Fibroblast of lung (primary cell): Measurements from ENCODE around the gene CENPW. TPM values are rescaled to one million over a fixed set of nuclear protein-coding genes. Genes with fewer than 3 reads are reported as not detected.

Source experiments
- DNase-seq, 2 donors: peaks; one replicate each; pipeline versions ENCODE4 v3.0.0 to v3.0.0-alpha.2; 2010; ENCODE audit warnings: low read depth in 2 of 2
- H2AFZ ChIP-seq: 2 replicates; pipeline ENCODE4 v1.5.1; 2012; ENCODE audit warnings: low read length, control low read depth, inconsistent platforms
- H3K27ac ChIP-seq: 2 replicates; pipeline ENCODE4 v1.5.1; 2011; ENCODE audit warnings: low read length, control low read depth; ENCODE audit not compliant: insufficient read depth
- H3K27me3 ChIP-seq: 2 replicates; pipeline ENCODE4 v1.5.1; 2011; ENCODE audit warnings: mild to moderate bottlenecking, low read length; ENCODE audit not compliant: control insufficient read depth, insufficient read depth
- H3K36me3 ChIP-seq: 2 replicates; pipeline ENCODE4 v1.5.1; 2011; ENCODE audit warnings: low read length; ENCODE audit not compliant: control insufficient read depth, insufficient read depth
- H3K4me1 ChIP-seq: 2 replicates; pipeline ENCODE4 v1.5.1; 2011; ENCODE audit warnings: low read length; ENCODE audit not compliant: control insufficient read depth, insufficient read depth; ENCODE audit errors: extremely low read depth
- H3K4me2 ChIP-seq: 2 replicates; pipeline ENCODE4 v1.5.1; 2011; ENCODE audit warnings: low read length, control low read depth; ENCODE audit not compliant: insufficient read depth; ENCODE audit errors: extremely low read depth
- H3K4me3 ChIP-seq, 4 experiments: fragments of 200-600 bp in 1 of 4; sonication (generic) in 1 of 4; replicated peaks in 1 of 4; 2 replicates each; pipeline ENCODE4 v1.5.1; 2011 to 2016; ENCODE audit warnings: low read length in 4 of 4, low read depth in 3 of 4, mild to moderate bottlenecking in 3 of 4, control low read depth in 2 of 4, inconsistent platforms in 1 of 4, mixed read lengths in 1 of 4; ENCODE audit not compliant: insufficient read depth in 1 of 4; ENCODE audit errors: control extremely low read depth in 1 of 4
- H3K79me2 ChIP-seq: 2 replicates; pipeline ENCODE4 v1.5.1; 2012; ENCODE audit warnings: mild to moderate bottlenecking, low read length, inconsistent platforms; ENCODE audit not compliant: control insufficient read depth, insufficient read depth
- H3K9ac ChIP-seq: 2 replicates; pipeline ENCODE4 v1.5.1; 2011; ENCODE audit warnings: mild to moderate bottlenecking, low read length, control low read depth; ENCODE audit not compliant: insufficient read depth
- H3K9me3 ChIP-seq: 2 replicates; pipeline ENCODE4 v1.5.1; 2012; ENCODE audit warnings: low read depth, low read length; ENCODE audit not compliant: control insufficient read depth, insufficient read depth
- H4K20me1 ChIP-seq: 2 replicates; pipeline ENCODE4 v1.5.1; 2011; ENCODE audit warnings: low read length; ENCODE audit not compliant: control insufficient read depth, insufficient read depth; ENCODE audit errors: extremely low read depth
- CTCF ChIP-seq, 2 donors: IDR thresholded peaks in 1 of 2; conservative IDR thresholded peaks in 1 of 2; 1 replicate in 1 of 2; 2 replicates in 1 of 2; pipeline ENCODE4 v1.5.1; 2011 to 2012; ENCODE audit warnings: low read length in 2 of 2, control low read depth in 1 of 2, inconsistent platforms in 1 of 2, low read depth in 1 of 2, mild to moderate bottlenecking in 1 of 2
- EZH2 ChIP-seq: IDR thresholded peaks from 2 replicates; pipeline ENCODE4 v1.5.1; 2012; ENCODE audit warnings: low read length, control low read depth, mild to moderate bottlenecking; ENCODE audit errors: missing control alignments
- polyA plus RNA-seq, 2 donors: library from polyadenylated mRNA; depleted of rRNA in 1 of 2; stranded (reverse) in 1 of 2; unstranded in 1 of 2; fragments of >200 nt; gene quantifications; 2 replicates each; pipeline ENCODE4 v1.2.1, GENCODE V29; 2011 to 2012; ENCODE audit warnings: missing spikeins in 1 of 2
- total RNA-seq: library from RNA; depleted of rRNA; stranded (reverse); fragments of >200 nt; gene quantifications from 2 replicates; pipeline ENCODE4 v1.2.1, GENCODE V29; 2014

Gene CENPW
- total and polyA plus RNA-seq, 2 donors (not counting 1 experiment from before 2014, with no cell fraction given): 8.3 TPM

- Histone ChIP-seq H3K79me2 (no peaks in the 10 kb centered on the region), H4K20me1 (no peaks in the 10 kb centered on the region), H3K9ac (no peak overlapping the region), H3K4me3 (no peak overlapping the region), H2AFZ (no peak overlapping the region), H3K36me3 (no peaks in the 10 kb centered on the region), H3K4me2 (no peak overlapping the region), H3K4me1 (no peaks in the 10 kb centered on the region), H3K27me3 (no peaks in the 10 kb centered on the region), H3K9me3 (no peaks in the 10 kb centered on the region), H3K27ac (no peak overlapping the region)
- DNase-seq: peak in 1 of 2 donors; percentile 36
- TF ChIP-seq EZH2 (no peak), CTCF (conservative IDR thresholded peaks at IDR 0.05 in 1 of 2, IDR thresholded peaks at IDR 0.05 in 1 of 2; ENCODE audit: low read depth in 1 of 2, low read length in 2 of 2) (no peak)
Measured at GRCh38 chr6:126388104-126388598, 48.2 kb downstream of the CENPW start.

- Histone ChIP-seq H3K27ac (no peak overlapping the region), H3K27me3 (no peaks in the 10 kb centered on the region), H3K9me3 (no peaks in the 10 kb centered on the region), H3K4me3 (no peak overlapping the region), H4K20me1 (no peaks in the 10 kb centered on the region), H3K4me1 (no peaks in the 10 kb centered on the region), H3K9ac (no peak overlapping the region), H3K4me2 (no peak overlapping the region), H3K36me3 (no peaks in the 10 kb centered on the region), H2AFZ (no peak overlapping the region), H3K79me2 (no peaks in the 10 kb centered on the region)
- TF ChIP-seq EZH2: no peak
- TF ChIP-seq CTCF (conservative IDR thresholded peaks at IDR 0.05 in 1 of 2, IDR thresholded peaks at IDR 0.05 in 1 of 2; ENCODE audit: low read depth in 1 of 2, low read length in 2 of 2): no peak
- no peak for DNase-seq
Measured at GRCh38 chr6:126396131-126396530, 56.2 kb downstream of the CENPW start.
